ENCODE measurements around the gene FREY1. TPM values are rescaled to one million over a fixed set of nuclear protein-coding genes. Genes with fewer than 3 reads are reported as not detected.

FREY1 gene
- total RNA-seq, 4 donors from 2014 or later, result 0.65 to 3.7 (median 1.4) TPM

- intact Hi-C loops (cut with DNase I), result no loop called here
- peaks cover 0 to 10% (median 7%) of the 10 kb centered on the region in 4 donors for H3K36me3 ChIP-seq
- H3K4me1 ChIP-seq, result peaks cover 3 to 14% (median 12%) of the 10 kb centered on the region in 4 donors
- no peaks in the 10 kb centered on the region for H3K27me3 ChIP-seq
- H3K4me3 ChIP-seq, result no peak overlapping the region
- WGBS, result 94% methylated on average over 10 of the region's 10 CpGs
- H3K9me3 ChIP-seq, result no peaks in the 10 kb centered on the region
- no peak overlapping the region for H3K27ac ChIP-seq (replicated peaks in 1 of 4)
- no peak for DNase-seq (ENCODE audit: extremely low spot score)
- TF ChIP-seq EP300 (IDR thresholded peaks at IDR 0.05) (no peak), POLR2A (IDR thresholded peaks at IDR 0.05; ENCODE audit: low read depth) (no peak), CTCF (IDR thresholded peaks at IDR 0.05) (no peak), POLR2AphosphoS5 (IDR thresholded peaks at IDR 0.05) (no peak)
Measured at GRCh38 chr11:45887587-45887986, 19.5 kb downstream of the FREY1 start.

GRCh38 chr11:45886816-45887520 is 20.1 kb downstream of the FREY1 start:
- Histone ChIP-seq H3K27me3 (no peaks in the 10 kb centered on the region), H3K9me3 (no peaks in the 10 kb centered on the region), H3K36me3 (peaks cover under 1 to 16% (median 13%) of the 10 kb centered on the region in 4 donors), H3K4me1 (peaks cover 3 to 14% (median 12%) of the 10 kb centered on the region in 4 donors), H3K4me3 (no peak overlapping the region), H3K27ac (replicated peaks in 1 of 4) (no peak overlapping the region)
- intact Hi-C loops (cut with DNase I), result no loop called here
- TF ChIP-seq POLR2A (IDR thresholded peaks at IDR 0.05; ENCODE audit: low read depth), result no peak
- no peak for TF ChIP-seq EP300 (IDR thresholded peaks at IDR 0.05)
- no peak for TF ChIP-seq CTCF (IDR thresholded peaks at IDR 0.05)
- TF ChIP-seq POLR2AphosphoS5 (IDR thresholded peaks at IDR 0.05), result no peak
- 93% methylated on average over 2 of the region's 4 CpGs for WGBS
- DNase-seq (ENCODE audit: extremely low spot score), result no peak

- Histone ChIP-seq H3K4me1 (peaks cover 3 to 15% (median 13%) of the 10 kb centered on the region in 4 donors), H3K36me3 (peaks cover 9 to 25% (median 21%) of the 10 kb centered on the region in 4 donors), H3K4me3 (peak overlapping the region; percentile 54 to 74 (median 58)), H3K27ac (replicated peaks in 1 of 4) (no peak overlapping the region), H3K27me3 (no peaks in the 10 kb centered on the region), H3K9me3 (no peaks in the 10 kb centered on the region)
- peak in 1 of 2 donors; percentile 8 for TF ChIP-seq POLR2AphosphoS5 (IDR thresholded peaks at IDR 0.05)
- TF ChIP-seq EP300 (IDR thresholded peaks at IDR 0.05), result no peak
- 42% methylated on average over 15 of the region's 43 CpGs for WGBS
- intact Hi-C loops (cut with DNase I), result no loop called here
- no peak for DNase-seq (ENCODE audit: extremely low spot score)
Measured at GRCh38 chr11:45885921-45886721, 20.9 kb downstream of the FREY1 start.

GRCh38 chr11:45885274-45885920 is 21.7 kb downstream of the FREY1 start, which contains the start of gene MAPK8IP1:
TSS of gene MAPK8IP1 (plus strand) at chr11:45885651. CDS start at chr11:45885821, 170 bp downstream.
- DNase-seq (ENCODE audit: extremely low spot score), result no peak

More at GRCh38 chr11:45885274-45885920, 21.7 kb downstream of the FREY1 start, which contains the start of gene MAPK8IP1:
- peak within 1 kb of the TSS; percentile 54 to 74 (median 58) for H3K4me3 ChIP-seq
- TF ChIP-seq CTCF (IDR thresholded peaks at IDR 0.05) (no peak), POLR2AphosphoS5 (IDR thresholded peaks at IDR 0.05) (no peak), EP300 (IDR thresholded peaks at IDR 0.05) (no peak), POLR2A (IDR thresholded peaks at IDR 0.05; ENCODE audit: low read depth) (no peak)
- H3K4me1 ChIP-seq, result peaks cover 3 to 17% (median 14%) of the 10 kb centered on the region in 4 donors
- intact Hi-C loops (cut with DNase I), result no loop called here
- peaks cover 16 to 32% (median 29%) of the 10 kb centered on the region in 4 donors for H3K36me3 ChIP-seq
- no peak within 1 kb of the TSS for H3K27ac ChIP-seq (replicated peaks in 1 of 4)
- no peaks in the 10 kb centered on the region for H3K9me3 ChIP-seq
- WGBS, result 9% methylated on average over 9 of the region's 73 CpGs
- H3K27me3 ChIP-seq, result no peaks in the 10 kb centered on the region

All from esophagus muscularis mucosa (tissue), 4 donors.